ENCODE results near the gene MRPL23.

The MRPL23 gene

DNA sequence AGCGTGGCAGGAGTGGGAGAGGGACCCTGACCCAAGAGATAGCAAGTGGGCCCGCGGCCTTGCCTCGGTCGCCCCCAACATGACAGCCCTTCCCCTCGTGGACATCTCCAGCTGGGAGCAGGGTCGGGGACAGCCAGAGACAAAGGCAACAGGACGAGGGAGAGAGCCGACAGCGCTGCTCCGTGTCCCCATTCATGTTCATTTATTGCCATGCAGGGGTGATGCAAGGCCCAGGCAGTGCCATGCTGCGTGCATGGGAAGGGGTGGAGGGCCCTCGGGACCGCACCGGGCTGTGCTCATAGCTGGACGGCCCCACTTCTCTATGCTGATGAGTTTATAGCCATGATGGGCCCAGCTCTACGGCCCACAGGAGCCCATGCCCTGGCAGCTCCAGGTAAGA lies 12.7 kb downstream of the MRPL23 start:
- no peak for DNase-seq

DNA sequence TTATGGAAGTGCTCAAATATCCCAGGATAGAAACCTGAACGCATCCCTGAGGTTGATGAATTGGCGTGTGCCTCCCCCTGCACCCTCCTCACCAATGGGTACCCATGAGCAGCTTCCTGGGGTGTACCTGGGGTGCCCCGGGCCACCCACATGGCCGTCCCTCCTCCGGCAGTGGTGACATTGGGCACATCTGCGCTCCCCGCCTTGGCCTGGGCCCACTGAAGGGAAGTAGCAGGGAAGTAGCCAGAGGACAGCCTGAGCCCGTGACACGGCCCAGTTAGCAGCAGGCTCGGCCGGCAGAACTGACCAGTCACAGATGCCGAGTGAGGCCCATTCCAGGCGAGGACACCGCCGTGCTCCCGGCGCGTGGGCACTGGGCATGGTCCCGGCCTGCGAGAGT lies 16.7 kb downstream of the MRPL23 start:
- DNase-seq, result no peak

DNA sequence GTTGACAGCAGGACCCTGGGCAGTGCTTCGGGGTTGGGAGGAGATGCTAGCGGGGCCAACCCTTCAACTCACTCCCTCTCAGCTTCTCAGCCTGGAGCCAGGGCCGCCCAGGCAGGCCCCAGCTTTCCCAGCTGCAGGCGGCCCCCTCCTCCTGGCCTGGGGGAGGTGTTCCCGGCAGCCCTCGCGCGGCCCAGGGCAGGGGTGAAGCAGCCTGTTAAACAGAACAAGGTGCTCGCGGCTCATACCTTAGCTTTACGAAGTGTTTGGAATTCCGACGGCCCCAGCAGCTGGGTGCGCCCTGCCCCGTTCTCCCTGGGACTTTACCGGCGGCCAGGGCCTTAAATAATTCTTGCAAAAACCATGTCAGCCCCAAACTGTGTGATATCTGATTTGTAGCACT lies 17.2 kb downstream of the MRPL23 start:
- DNase-seq, result no peak

DNA sequence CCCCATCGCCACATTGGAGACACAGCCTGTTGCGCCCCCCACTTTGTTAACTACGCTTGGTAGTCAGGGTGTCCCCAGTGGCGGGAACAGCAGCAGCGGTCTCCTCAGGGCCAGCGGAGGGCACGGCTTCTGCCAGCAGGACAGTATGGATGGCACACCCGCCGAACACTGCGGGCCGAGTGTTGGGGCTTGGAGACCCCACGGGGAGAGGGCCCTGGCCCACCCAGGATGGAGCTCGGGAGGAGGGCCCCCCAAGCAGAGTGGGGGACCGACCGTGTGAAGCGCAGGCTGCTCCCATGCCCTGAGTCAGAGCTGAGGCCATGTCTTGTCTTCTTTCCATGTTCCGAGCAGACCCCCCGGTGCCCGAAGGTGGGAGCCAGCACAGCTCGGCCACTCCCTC lies 17.8 kb downstream of the MRPL23 start:
- DNase-seq, result no peak

DNA sequence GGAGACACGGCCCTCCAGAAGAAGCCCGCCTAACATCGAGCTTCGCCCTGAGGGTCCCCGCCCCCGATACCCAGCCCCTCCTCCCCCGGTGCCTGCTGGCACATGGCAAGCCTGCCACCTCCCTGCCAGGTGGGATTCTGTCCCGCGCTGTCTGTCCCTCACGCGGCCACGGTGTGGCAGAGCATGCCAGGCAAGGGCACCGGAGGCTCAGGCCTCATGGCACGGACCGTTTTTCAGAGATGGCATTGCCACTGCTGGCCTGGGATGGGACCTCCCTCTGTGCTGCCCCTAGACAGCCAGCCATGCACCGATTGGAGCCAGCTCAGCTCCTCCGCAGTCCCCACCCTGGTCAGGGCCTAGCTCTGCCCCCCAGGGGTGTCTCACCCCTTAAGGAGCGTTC lies 19.4 kb downstream of the MRPL23 start:
- DNase-seq, result no peak

DNA sequence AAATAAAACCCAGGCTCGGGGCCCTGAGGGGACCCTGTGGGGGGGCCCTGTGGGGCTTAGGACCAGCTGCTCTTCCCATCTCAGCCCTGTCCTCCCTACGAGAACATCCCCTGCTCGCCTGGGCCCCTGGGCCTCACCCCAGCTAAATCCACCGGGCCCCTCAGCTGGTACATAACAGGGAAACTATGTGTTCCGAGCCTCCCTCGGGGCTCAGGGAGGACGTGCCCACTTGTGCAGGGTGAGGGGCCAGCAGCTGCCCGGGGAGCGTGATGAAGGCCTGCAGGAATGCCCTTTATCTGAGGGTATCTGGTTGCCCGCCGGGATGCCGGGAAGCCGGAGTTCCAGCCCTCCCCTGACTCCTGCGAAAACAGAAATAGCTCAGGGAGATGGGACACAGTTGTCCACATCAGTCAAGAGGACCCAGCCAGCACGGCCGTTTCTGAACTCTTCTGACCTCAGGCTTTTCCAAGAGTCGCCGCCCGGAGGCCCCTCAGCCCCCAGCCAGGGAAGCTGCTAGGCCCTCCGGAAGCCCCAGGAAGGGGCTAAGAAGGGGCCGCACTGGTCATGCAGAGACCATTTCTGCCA lies 20.6 kb downstream of the MRPL23 start:
- no peak for DNase-seq

DNA sequence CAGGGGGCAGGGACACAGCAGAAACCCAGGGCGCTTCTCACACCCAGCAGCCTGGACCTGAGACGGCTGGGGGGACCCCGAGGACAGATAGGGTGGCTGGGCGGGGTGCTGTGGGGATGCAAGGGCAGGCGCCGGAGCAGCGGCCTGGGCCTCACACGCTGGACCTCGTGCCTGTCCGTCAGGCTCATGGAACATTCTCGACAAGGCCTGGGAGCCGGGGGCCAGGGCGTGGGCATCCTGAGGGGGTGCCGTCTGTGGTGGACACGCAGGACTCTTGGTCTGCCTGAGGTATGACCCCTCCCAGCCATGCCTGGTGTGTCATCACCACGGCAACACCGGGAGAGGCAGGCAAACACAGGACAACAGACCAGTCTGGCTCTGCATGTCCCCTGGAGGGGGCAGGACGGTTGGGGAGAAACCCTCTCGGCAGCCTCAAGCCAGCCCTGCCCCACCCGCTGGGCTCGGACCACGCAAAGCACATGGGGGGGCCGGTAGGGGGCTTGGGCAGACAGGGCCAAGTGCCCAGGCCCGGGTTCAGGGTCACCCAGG lies 21.4 kb downstream of the MRPL23 start:
- DNase-seq, result no peak

DNA sequence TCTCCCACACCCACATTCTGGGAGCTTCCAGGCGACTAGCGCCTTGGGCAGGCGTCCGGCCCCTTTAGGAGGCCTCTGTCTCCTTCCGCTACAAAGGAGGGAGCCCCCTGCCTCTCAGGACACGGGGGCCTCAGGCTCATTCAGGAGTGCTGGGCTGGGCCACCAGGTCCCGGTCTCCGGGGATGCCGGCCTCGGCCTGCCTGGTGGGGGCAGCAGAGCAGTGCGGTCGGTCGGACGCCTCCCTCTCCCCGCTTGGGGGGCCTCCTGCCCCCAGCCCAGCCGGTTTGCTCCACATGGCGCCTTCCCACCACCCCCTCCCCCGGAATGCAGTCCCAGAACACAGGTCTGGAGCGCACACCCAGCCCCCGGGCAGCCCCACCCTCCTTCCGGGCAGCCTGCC lies 21.9 kb downstream of the MRPL23 start:
- DNase-seq, result no peak

DNA sequence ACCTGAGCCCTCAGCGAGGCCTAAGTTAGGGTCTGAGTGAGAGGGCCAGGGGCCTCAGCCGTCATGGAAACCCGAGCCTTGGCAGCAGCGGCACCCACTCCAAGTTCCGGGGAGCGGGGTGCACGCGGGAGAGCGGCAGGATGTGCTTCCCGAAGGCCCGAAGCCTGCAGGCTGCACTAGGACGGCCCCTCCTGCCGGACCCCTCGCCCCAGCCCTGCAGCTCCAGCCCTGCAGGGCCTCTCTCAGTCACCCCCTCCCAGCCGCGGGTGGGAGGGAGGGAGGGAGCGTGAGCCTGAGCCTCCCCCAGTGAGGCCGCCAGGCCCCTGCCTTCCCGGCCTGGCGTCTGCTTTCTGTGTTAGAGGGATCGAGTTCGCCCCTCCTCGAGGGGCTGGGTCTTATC lies 22.6 kb downstream of the MRPL23 start:
- DNase-seq, result no peak

DNA sequence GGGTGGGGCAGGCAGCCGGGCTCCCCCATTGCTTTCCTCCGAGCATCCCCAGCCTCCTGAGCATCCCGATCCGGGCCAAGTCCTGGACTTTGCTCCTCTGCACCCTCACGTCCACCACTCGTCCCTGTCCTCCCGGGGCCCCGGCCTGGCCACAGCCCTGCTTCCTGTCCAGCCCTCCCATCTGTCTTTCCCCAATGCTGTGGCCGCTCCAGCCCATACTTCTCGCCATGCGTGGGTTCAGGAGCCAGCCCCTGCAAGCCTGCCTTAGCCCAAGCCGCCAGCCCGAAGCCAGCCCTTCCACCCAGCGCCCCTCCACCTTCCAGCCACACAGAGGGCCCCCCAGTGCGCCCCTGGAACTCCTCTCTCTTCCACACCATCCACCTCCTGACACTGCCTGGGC lies 23.8 kb downstream of the MRPL23 start:
- no peak for DNase-seq

DNA sequence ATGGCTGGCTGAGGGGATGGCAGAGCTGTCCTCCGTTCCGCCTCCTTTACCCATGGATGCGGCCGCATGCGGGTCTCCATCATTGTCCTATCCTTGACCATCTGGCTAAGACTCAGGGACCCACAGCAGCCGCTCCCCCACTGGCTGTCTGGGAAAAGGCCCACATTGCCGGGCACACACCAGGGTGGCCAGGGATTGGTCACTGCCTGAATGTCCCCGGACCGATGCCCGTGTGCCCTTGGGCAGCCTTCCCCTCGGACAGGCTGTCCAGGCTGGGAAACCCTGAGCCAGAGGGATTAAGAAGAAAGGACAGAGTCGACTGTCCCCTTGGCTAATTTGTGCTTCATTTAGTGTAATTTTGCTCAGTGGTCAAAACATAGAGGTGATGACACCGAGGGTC lies 28.1 kb downstream of the MRPL23 start:
- no peak for DNase-seq

DNA sequence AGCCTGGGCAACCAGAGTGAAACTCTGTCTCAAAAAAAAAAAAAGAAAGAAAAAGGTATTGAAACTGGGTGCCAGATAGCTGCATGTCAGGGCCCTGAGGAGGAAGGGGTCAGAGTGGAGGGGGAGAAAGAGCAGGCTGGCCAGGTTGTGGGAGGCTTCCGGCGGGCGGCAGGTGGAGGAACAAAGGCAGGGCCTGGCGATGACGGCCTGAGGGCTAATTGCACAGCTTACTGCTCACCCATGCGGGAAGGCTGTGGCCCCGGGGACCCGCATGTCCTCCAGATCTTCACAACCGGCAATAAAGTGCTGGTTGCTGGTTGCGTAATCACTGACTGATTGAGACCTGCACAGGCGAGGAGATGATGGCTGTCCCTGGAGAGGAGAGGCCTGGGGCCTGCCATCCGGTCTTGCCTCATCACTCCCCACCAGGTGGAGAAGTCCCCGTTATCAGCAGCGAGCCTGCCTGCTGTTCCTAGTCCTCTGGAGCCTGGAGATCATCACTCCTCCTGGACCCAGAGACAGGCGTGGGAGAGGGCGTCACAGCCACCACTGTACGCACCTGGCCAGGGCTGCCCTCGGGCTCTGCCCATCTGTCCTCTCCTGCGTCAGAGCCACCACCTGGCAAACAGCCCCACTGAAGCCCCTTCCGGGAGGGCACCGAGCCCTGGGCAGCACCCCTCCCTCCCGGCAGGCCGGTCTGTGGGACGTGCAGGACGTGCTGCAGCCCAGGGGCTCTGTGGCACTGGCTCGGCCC lies 31.8 kb downstream of the MRPL23 start:
- no peak for DNase-seq

DNA sequence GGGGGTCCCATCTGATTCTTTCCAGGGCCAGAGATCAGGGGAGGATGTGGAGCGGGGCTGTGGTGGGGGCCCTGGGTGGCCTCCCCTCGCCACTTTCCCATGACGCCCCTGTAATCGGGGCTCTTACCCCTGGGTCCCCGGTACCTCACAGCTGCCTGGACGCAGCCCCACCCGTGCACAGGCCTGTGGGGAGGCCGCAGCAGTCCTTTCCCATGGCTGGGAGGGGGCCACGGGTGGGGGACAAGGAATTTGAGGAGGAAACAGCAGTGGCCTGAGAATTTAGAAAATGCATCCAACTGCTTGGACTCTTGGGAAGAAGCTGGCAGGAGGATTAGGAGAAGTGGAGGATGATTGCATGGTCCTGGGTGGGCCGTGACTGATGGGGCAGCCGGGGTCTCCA lies 32.5 kb downstream of the MRPL23 start:
- DNase-seq, result no peak

DNA sequence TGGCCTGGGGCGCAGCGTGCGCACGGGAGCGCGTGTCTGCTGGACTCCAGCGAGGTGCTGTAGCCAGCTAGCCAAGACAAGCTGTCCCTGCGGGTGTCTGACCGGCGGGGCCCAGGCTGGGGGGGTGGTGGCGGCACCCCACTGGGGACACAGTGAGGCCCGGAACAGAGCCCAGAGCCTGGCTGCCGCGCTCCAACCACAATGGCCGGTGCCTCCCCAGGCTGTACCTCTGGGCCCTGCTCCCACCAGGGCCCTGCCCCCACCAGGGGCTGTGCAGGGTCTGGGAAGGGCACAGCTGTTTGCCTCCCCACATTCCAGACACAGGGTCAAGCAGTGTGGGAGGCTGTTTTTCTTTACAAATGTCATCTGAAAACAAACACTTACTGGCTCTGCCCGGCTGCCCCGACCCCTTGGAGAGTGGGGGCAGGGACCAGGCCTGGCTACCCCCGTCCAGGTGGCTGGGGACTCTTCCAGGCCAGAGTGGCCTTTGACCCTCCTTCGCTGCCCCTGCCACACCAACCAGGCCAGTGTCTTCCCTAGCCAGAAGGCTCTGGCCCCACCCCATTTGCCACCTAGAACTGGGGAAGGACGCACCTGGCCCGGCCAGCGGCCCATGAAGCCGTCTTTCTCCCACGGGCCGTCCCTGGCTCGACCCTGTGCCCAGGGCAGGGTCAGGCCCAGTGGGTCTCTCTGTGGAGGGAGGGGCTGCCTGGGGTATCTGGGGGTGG lies 35.9 kb downstream of the MRPL23 start:
- DNase-seq, result no peak

DNA sequence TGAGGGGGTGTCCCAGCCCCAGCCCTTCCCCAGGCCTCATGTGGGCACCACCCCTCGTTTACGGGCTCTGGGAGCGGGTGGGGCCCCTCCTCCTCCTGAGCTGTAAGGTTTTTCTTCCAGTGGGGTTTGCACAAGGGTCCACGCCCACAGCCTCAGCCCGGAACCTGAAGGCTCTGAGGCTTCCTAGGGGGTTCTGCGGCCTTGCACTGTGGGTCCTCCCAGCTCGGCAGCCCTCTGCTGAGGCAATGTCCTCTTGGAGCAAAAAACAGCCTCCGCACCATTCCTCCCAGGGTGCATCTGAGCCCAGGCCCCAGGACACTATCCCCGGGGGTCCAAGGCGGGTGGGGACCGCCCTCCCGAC lies 36.4 kb downstream of the MRPL23 start:
- no peak for DNase-seq

DNA sequence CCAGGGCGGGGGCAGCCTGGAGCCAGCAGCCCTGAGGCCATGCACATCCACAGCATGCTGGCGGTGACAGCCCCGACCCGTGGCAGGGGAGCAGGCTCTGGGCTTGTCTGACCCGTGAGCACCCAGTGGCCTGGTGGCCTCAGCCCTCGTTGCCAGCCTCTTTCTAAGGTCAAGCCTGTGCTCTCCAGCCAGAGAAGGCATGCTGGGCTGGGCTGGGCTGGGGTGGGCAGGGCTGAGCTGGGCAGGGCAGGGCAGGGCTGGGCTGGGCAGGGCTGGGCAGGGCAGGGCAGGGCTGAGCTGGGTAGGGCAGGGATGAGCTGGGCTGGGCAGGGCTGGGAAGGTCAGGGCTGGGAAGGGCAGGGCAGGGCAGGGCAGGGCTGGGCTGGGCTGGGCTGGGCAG lies 39.9 kb downstream of the MRPL23 start:
- no peak for DNase-seq

DNA sequence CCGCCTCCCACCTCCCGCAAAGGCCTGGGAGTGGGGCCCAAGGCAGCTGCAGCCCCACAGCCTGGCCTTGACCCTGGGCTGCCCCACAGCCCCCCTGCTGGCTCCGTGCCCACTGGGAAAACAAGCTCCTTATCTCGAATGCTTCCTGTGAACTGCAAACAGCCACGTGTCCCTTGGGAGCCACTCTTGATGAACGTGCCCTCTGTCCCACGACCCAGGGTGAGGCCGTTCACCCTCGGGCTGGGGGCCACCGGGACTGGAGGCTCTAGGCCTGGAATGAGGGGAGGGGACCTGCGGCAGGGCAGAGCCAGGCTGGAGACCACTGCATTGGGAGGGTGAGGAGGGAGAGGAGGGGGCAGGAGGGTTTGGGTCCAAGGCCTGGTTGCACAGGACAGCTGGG lies 41.0 kb downstream of the MRPL23 start:
- no peak for DNase-seq

DNA sequence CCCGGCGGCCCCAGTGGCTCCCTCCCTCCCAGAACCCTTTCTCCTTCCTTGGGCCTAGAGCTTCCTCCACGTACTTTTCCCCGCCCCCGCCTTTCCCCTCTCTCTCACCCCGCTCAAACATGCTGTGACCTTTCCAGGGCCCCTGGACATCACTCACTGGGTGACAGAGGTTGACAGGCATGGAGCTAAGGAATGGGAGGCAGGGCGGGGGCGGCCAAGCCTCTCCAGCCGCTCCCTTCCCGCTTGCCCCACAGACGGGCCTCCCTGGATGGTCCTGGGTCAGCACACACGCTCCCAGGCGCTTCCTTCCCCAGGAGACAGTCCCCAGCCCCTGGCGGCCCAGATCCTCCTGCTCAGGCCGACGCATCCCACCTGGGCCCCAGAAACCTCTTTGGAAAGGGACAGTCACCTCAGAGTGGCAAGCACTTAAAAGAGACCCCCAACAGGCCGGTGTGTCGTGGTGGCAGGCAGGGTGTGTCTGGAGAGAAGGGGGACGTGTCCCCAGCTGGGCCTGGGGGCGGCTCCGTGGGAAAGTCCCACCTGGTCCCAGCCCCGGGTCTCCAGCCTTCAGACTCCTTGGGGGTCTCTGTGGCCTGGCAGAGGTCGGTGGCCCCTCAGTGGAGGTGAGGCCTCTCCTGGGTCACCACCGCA lies 41.7 kb downstream of the MRPL23 start:
- no peak for DNase-seq

DNA sequence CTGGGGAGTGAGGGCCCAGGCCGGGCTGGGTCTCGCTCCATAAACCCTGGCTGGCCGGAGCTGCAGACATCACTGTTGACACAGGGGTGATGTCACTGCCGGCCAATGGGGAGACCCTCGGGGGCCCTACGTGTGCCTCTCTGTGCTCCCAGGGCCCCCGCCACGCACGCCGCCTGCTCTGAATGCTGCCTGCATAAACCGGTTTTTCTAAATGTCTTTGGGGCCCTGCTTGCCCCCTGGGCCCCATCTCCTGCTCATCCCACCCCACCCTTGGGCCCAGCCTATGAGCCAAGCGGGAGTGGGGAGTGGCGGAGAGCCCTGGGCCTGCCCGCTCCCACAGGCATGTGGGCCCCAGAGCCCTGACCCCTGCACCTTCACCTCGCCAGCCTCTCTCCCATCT lies 42.8 kb downstream of the MRPL23 start:
- no peak for DNase-seq

DNA sequence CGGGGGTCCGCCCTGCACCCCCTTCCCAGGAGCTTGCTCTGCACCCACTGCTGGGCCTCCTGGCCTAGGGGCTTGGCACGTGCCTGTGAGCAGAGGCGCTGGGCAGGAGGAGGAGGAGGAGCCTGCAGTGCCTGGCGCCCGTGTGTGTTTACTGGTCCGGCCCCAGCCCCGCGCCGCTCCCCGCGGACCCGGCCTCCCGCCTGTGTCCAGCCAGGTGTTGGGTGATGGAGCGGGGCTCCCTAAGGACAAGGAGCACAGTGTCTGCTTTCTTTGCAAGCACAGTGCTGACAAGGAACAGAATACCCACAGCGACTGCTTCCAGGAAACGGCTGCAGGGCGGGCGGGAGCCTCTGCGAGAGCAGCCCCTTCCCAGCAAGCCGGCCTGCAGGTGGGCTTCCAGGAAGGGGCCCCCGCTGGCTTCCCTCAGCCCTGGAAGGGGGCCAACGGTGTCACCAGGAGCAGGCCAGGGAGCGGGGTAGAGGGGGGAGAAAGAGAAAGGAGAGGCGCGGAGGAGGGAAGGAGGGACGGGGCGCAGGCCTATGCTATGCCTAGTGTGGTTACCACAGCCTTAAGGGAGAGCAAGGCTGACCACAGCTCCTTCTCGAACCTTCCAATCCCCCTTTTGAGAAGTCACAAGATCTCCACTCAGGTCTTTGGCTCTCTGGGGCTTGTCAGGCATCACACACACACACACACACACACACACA lies 43.9 kb downstream of the MRPL23 start:
- no peak for DNase-seq

DNA sequence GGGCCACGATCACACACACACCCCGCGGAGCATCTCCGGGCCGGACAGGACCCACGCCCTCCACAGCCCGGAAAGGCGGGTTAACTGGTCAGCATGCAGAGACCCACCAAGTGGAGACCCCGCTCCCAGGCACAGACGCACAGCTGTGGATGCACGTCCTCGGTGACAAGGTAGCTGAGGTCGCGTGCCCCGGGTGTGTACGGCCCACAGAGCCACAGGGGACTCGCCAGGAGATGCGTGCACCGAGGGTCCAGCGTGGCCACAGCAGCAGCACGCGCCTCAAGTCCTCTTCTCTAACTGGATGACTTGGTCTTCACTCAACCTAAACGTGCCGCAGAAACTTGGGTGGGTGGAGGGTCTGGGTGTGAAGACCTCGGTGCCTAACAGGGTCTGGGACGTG lies 45.0 kb downstream of the MRPL23 start:
- no peak for DNase-seq

DNA sequence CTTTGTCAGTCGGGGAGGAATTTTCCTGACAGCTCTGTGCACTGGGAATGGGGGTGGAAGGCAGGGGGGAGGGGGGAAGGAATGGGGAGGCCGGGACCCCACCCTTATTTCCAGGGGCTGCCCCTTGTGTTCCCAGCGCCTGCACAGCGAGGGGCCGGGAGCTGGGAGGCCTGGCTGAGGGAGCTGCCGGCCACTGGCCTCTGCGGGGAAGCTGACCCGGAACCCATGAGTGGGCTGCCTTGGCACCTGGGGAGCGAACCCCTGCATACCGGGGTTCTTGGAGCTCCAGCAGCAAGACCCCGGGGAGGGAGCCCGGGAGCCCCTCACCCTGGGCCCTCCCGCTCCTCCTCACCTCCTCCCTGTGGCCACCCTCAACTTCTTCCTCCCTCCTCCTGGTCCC lies 47.0 kb downstream of the MRPL23 start:
- DNase-seq, result no peak

DNA sequence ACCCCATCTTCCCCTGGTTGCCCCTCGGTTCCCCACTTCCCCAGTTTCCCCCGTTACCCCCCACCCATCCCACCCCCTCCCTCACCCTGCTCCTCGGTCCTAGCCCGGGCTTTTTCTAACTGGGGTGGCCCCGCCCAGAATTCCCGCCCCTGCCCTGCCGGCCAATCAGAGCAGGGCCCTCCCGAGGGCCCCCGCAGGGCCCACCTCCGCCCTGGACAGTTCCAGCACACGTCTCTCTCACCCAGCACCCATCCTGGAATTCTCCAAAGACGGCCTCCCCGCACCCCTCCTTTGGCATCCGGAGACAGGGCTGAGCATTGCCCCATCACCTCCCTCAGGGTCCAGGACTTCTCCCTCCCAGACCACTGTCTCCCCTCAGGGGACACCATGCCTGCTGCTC lies 50.6 kb downstream of the MRPL23 start, which contains the start of gene H19:
TSS of gene H19 (minus strand) at position 88 of the 400 bp plus-strand sequence.
- no peak for DNase-seq
